Measurements from ENCODE around the gene TPO.

The TPO gene

GRCh38 chr2:1588051-1588977 lies 175.1 kb downstream of the TPO start:
- no peak overlapping the region for H3K4me3 Mint-ChIP-seq
- H3K27ac Mint-ChIP-seq, result no peak overlapping the region
- no peaks in the 10 kb centered on the region for H3K4me1 Mint-ChIP-seq
- no peaks in the 10 kb centered on the region for H3K9me3 Mint-ChIP-seq
- no peak for ATAC-seq (ENCODE audit: low read depth)
- H3K27me3 Mint-ChIP-seq, result peaks cover 12% of the 10 kb centered on the region
- DNase-seq (ENCODE audit: low spot score in 2 of 2), result no peak
- no peaks in the 10 kb centered on the region for H3K36me3 Mint-ChIP-seq

DNA sequence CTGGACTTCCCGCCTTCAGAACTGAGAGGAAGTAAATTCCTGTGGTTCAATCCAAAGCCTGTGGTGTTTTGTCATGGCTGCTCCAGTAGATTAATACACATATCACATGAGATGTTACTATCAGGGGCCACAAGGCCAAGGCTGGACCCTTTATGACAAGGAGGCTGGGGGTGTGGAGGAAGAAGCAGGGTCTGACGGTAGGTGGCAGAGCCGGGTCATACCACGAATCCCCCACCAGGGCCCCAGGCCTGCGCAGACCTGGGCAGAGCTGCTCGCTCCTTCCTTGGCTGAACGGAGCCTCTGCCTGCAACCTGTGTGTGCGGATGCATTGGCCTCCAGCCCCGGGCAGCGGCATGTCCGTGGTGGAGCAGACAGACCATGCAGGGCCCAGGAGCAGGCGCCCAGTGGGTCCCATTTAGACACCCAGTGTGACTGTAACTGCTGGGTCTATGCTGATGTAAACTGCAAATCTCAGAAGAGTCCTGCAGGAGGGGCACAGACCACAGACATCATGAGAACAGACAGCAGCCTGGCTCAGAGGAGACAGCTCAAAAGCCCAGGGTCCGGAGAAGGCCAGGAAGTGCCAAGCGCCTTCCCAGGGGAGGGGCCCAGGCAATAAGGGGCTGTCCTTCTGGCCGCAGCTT lies 175.8 kb downstream of the TPO start:
- ATAC-seq (ENCODE audit: low read depth), result no peak
- no peak overlapping the region for H3K27ac Mint-ChIP-seq
- no peak for DNase-seq (ENCODE audit: low spot score in 2 of 2)
- no peak overlapping the region for H3K4me3 Mint-ChIP-seq
- H3K27me3 Mint-ChIP-seq, result peaks cover 12% of the 10 kb centered on the region
- no peaks in the 10 kb centered on the region for H3K36me3 Mint-ChIP-seq
- no peaks in the 10 kb centered on the region for H3K4me1 Mint-ChIP-seq
- no peaks in the 10 kb centered on the region for H3K9me3 Mint-ChIP-seq

GRCh38 chr2:1590596-1591460 lies 177.6 kb downstream of the TPO start:
- no peaks in the 10 kb centered on the region for H3K4me1 Mint-ChIP-seq
- H3K9me3 Mint-ChIP-seq, result no peaks in the 10 kb centered on the region
- no peak overlapping the region for H3K27ac Mint-ChIP-seq
- DNase-seq (ENCODE audit: low spot score in 2 of 2) (no peak), ATAC-seq (ENCODE audit: low read depth) (no peak)
- no peak overlapping the region for H3K4me3 Mint-ChIP-seq
- peaks cover 12% of the 10 kb centered on the region for H3K27me3 Mint-ChIP-seq
- no peaks in the 10 kb centered on the region for H3K36me3 Mint-ChIP-seq

GRCh38 chr2:1591461-1591770 lies 178.2 kb downstream of the TPO start:
- Mint-ChIP-seq H3K27me3 (peaks cover 12% of the 10 kb centered on the region), H3K4me1 (no peaks in the 10 kb centered on the region), H3K27ac (no peak overlapping the region), H3K9me3 (no peaks in the 10 kb centered on the region), H3K36me3 (no peaks in the 10 kb centered on the region), H3K4me3 (no peak overlapping the region)
- ATAC-seq (ENCODE audit: low read depth), result no peak
- DNase-seq (ENCODE audit: low spot score in 2 of 2), result no peak

Data from memory B cell (primary cell).